ENCODE results near the gene HRC. TPM values are rescaled to one million over a fixed set of nuclear protein-coding genes. Genes with fewer than 3 reads are reported as not detected.
A peak's percentile ranks its signal among the peaks of the same experiment; 100 is the strongest.
"Not testable (repeated sequence)": the region's sequence is repeated elsewhere in the genome, so short reads cannot be mapped to it uniquely, and the experiment has no call there.

Gene HRC
- total RNA-seq, 1 donor from 2014 or later: not detected

- intact Hi-C loops (cut with micrococcal nuclease): no loop called here
- Mint-ChIP-seq H3K27ac (no peak overlapping the region), H3K4me1 (ENCODE audit: low read depth) (peaks cover 23% of the 10 kb centered on the region), H3K27me3 (ENCODE audit: insufficient read depth) (peaks cover 9% of the 10 kb centered on the region), H3K9me3 (no peaks in the 10 kb centered on the region), H3K36me3 (ENCODE audit: low read depth) (peaks cover 3% of the 10 kb centered on the region), H3K4me3 (no peak overlapping the region)
- no peak for DNase-seq (ENCODE audit: low spot score)
Measured at GRCh38 chr19:49140951-49141350, 14.2 kb downstream of the HRC start.

GRCh38 chr19:49136771-49137171 is 18.4 kb downstream of the HRC start:
- Mint-ChIP-seq H3K27me3 (ENCODE audit: insufficient read depth) (peaks cover 2% of the 10 kb centered on the region), H3K4me3 (no peak overlapping the region), H3K36me3 (ENCODE audit: low read depth) (no peaks in the 10 kb centered on the region)

DNA sequence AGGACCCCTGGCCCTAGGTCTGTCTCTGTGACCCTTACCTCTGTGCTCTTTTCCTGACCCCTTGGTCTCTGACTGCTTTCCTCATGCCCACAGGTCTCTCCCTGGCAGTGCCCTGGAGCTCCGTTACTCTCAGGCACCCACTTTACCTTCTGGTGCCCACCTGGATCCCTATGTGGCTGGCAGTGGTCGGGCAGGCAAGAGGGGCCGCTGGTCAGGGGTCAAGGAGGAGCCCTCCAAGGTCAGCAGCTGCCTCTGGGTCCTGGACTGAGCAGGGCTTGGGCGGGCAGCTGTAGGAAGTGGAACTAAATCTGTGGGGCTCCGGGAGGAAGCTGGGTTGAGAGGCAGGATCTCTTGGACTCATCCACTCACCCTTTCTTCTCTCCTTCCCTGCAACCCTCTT is 19.5 kb downstream of the HRC start:
- DNase-seq (ENCODE audit: low spot score): no peak

More at GRCh38 chr19:49136771-49137171, 18.4 kb downstream of the HRC start:
- Mint-ChIP-seq H3K4me1 (ENCODE audit: low read depth) (peaks cover 13% of the 10 kb centered on the region), H3K27ac (no peak overlapping the region), H3K9me3 (no peaks in the 10 kb centered on the region)
- no peak for DNase-seq (ENCODE audit: low spot score)
- intact Hi-C loops (cut with micrococcal nuclease): no loop called here

DNA sequence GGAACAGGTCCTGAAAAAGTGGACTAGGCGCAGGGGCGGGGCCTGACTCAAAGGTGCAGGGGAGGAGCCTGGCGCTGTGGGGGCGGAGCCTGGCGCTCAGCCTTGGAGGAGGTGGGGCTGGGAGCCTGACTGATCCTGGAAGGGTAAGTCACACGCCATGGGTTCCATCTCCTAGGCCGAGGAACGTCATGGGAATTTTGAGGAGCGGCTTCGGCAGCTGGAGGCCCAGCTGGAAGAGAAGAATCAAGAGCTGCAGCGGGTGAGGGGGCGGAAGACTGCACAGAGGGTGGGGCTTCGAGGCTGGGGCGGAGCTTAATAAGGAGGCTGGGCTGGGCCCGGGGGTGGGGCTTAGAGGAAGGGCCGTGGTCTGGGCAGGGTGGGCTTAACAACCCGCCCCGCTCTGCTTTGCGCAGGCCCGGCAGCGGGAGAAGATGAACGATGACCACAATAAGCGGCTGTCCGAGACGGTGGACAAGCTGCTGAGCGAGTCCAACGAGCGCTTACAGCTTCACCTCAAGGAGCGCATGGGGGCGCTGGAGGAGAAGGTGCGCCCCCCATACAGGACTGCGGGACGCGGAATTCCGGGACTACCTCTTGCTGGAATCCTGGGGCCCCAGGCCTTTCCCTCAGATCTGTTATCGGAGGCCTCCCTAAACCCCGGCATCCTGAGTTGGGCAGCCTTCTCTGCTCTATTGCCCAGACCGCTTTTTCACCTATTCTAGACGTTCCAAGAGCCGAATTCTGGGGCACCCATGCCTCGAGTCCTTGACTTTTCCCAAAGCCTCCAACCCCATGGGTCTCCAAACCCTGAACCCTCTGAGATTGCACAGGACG is 21.4 kb downstream of the HRC start:
- no peaks in the 10 kb centered on the region for H3K36me3 Mint-ChIP-seq (ENCODE audit: low read depth)
- peak; percentile 55 for DNase-seq (ENCODE audit: low spot score)
- H3K4me1 Mint-ChIP-seq (ENCODE audit: low read depth): peaks cover 17% of the 10 kb centered on the region
- H3K27me3 Mint-ChIP-seq (ENCODE audit: insufficient read depth): peaks cover 2% of the 10 kb centered on the region
- intact Hi-C loops (cut with micrococcal nuclease): loop anchor here (1.0 kb wide), 1 partner anchor 12 kb away; no protein-coding TSS in a partner anchor
- peak overlapping the region; percentile 75 for H3K4me3 Mint-ChIP-seq
- no peaks in the 10 kb centered on the region for H3K9me3 Mint-ChIP-seq
- no peak overlapping the region for H3K27ac Mint-ChIP-seq

More for the DNA sequence above, 19.5 kb downstream of the HRC start:
- intact Hi-C loops (cut with micrococcal nuclease): no loop called here
- peaks cover 13% of the 10 kb centered on the region for H3K4me1 Mint-ChIP-seq (ENCODE audit: low read depth)
- H3K27ac Mint-ChIP-seq: no peak overlapping the region
- no peaks in the 10 kb centered on the region for H3K9me3 Mint-ChIP-seq
- H3K4me3 Mint-ChIP-seq: no peak overlapping the region
- H3K36me3 Mint-ChIP-seq (ENCODE audit: low read depth): no peaks in the 10 kb centered on the region
- H3K27me3 Mint-ChIP-seq (ENCODE audit: insufficient read depth): peaks cover 2% of the 10 kb centered on the region

GRCh38 chr19:49132974-49133609 is 22.1 kb downstream of the HRC start:
- intact Hi-C loops (cut with micrococcal nuclease): loop anchor here (1.0 kb wide), 1 partner anchor 13 kb away; no protein-coding TSS in a partner anchor
- H3K4me1 Mint-ChIP-seq (ENCODE audit: low read depth): peaks cover 24% of the 10 kb centered on the region
- DNase-seq (ENCODE audit: low spot score): peak; percentile 36
- peaks cover 1% of the 10 kb centered on the region for H3K36me3 Mint-ChIP-seq (ENCODE audit: low read depth)
- H3K27me3 Mint-ChIP-seq (ENCODE audit: insufficient read depth): peaks cover 2% of the 10 kb centered on the region
- H3K27ac Mint-ChIP-seq: no peak overlapping the region
- peak overlapping the region; percentile 75 for H3K4me3 Mint-ChIP-seq
- H3K9me3 Mint-ChIP-seq: no peaks in the 10 kb centered on the region

DNA sequence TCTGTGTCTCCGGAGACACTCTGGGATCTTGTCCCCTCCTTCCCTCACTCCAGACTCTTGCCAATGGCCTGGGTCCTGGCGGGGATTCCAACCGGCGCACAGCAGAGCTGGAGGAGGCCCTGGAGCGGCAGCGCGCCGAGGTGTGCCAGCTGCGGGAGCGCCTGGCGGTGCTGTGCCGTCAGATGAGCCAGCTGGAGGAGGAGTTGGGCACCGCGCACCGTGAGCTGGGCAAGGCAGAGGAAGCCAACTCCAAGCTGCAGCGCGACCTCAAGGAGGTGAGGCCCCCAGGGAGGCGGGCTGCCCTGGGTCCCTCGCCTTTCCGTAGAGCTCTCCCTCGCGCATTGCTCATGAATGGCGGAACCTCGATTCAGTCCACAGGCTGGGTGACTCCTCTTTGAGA is 24.9 kb downstream of the HRC start:
- intact Hi-C loops (cut with micrococcal nuclease): no loop called here
- Mint-ChIP-seq H3K9me3 (no peaks in the 10 kb centered on the region), H3K27ac (no peak overlapping the region), H3K4me1 (ENCODE audit: low read depth) (peaks cover 26% of the 10 kb centered on the region), H3K4me3 (no peak overlapping the region), H3K36me3 (ENCODE audit: low read depth) (peaks cover 2% of the 10 kb centered on the region), H3K27me3 (ENCODE audit: insufficient read depth) (peaks cover 5% of the 10 kb centered on the region)
- DNase-seq (ENCODE audit: low spot score): no peak

GRCh38 chr19:49129238-49129583 is 26.0 kb downstream of the HRC start:
- Mint-ChIP-seq H3K36me3 (ENCODE audit: low read depth) (peaks cover 2% of the 10 kb centered on the region), H3K4me3 (no peak overlapping the region), H3K9me3 (no peaks in the 10 kb centered on the region), H3K27me3 (ENCODE audit: insufficient read depth) (peaks cover 5% of the 10 kb centered on the region), H3K27ac (no peak overlapping the region), H3K4me1 (ENCODE audit: low read depth) (peaks cover 24% of the 10 kb centered on the region)
- intact Hi-C loops (cut with micrococcal nuclease): loop anchor here (5.0 kb wide), 1 partner anchor 227 kb away; the partner anchor contains the start of gene NUCB1
- no peak for DNase-seq (ENCODE audit: low spot score)

DNA sequence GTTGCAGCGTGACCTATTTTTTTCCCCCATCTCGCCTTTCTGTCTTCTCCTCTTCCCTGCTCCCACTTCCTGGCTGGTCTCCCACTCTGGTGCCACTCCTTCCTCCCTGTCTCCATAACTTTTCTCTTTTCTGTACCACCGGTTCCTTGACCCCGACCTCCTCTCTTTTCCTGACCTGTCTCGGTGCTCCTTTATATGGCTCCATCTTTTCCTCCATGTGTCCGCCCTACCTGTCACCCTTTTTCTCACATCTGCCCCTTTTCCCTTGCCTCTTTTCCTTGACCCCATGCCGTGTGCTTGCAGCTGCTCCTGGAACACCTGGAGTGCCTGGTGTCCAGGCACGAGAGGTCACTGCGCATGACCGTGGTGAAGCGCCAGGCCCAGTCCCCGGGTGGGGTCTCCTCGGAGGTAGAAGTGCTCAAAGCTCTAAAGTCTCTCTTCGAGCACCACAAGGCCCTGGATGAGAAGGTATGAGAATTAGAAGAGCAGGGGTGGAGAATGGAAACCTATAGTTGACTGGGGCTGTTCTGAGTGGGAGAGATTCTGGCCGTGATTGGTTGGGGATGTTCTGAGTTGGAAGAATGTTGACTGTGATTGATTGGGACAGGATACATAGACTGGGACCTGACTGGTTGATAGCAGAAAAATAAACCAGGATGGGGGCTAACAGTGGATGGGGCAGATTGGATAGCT is 26.5 kb downstream of the HRC start:
- no peak for DNase-seq (ENCODE audit: low spot score)
- peaks cover 2% of the 10 kb centered on the region for H3K36me3 Mint-ChIP-seq (ENCODE audit: low read depth)
- H3K9me3 Mint-ChIP-seq: no peaks in the 10 kb centered on the region
- H3K4me1 Mint-ChIP-seq (ENCODE audit: low read depth): peaks cover 21% of the 10 kb centered on the region
- intact Hi-C loops (cut with micrococcal nuclease): loop anchor here (1.0 to 5.0 kb wide), 7 partner anchors 9 to 256 kb away; partner anchors contain the start of genes C19orf73, GYS1, LIN7B and NUCB1
- H3K27me3 Mint-ChIP-seq (ENCODE audit: insufficient read depth): peaks cover 6% of the 10 kb centered on the region
- peak overlapping the region; percentile 40 for H3K27ac Mint-ChIP-seq
- peak overlapping the region; percentile 88 for H3K4me3 Mint-ChIP-seq

- Mint-ChIP-seq H3K27ac (peak overlapping the region; percentile 81), H3K27me3 (ENCODE audit: insufficient read depth) (peaks cover 6% of the 10 kb centered on the region), H3K4me3 (peak overlapping the region; percentile 88), H3K36me3 (ENCODE audit: low read depth) (peaks cover 2% of the 10 kb centered on the region), H3K9me3 (no peaks in the 10 kb centered on the region), H3K4me1 (ENCODE audit: low read depth) (peaks cover 17% of the 10 kb centered on the region)
- intact Hi-C loops (cut with micrococcal nuclease): loop anchor here (1.0 to 5.0 kb wide), 7 partner anchors 9 to 256 kb away; partner anchors contain the start of genes C19orf73, GYS1, LIN7B and NUCB1
- peak; percentile 91 for DNase-seq (ENCODE audit: low spot score)
Measured at GRCh38 chr19:49127674-49128544, 27.3 kb downstream of the HRC start.

DNA sequence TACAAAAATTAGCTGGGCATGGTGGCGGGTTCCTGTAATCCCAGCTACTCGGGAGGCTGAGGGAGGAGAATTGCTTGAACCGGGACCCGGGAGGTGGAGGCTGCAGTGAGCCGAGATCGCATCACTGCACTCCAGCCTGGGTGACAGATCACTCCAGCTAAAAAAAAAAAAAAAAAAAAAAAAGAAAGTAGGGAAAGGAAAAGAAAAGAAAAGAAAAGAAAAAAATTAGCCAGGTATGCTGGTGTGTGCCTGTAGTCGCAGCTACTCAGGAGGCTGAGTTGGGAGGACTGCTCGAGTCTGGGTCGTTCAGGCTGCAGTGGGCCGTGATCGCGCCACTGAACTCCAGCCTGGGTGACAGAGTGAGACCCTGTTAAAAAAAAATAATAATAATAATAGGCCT is 28.0 kb downstream of the HRC start:
- H3K27me3 Mint-ChIP-seq (ENCODE audit: insufficient read depth): peaks cover 11% of the 10 kb centered on the region
- intact Hi-C loops (cut with micrococcal nuclease): loop anchor here (5.0 kb wide), 1 partner anchor 225 kb away; the partner anchor contains the start of gene NUCB1
- not testable (repeated sequence) for H3K9me3 Mint-ChIP-seq; H3K4me3 Mint-ChIP-seq; DNase-seq (ENCODE audit: low spot score); H3K36me3 Mint-ChIP-seq (ENCODE audit: low read depth); H3K27ac Mint-ChIP-seq
- peaks cover 17% of the 10 kb centered on the region for H3K4me1 Mint-ChIP-seq (ENCODE audit: low read depth)

- Mint-ChIP-seq H3K9me3 (no peaks in the 10 kb centered on the region), H3K4me1 (ENCODE audit: low read depth) (peaks cover 17% of the 10 kb centered on the region), H3K4me3 (no peak overlapping the region), H3K27ac (no peak overlapping the region), H3K36me3 (ENCODE audit: low read depth) (peaks cover 2% of the 10 kb centered on the region), H3K27me3 (ENCODE audit: insufficient read depth) (peaks cover 11% of the 10 kb centered on the region)
- intact Hi-C loops (cut with micrococcal nuclease): loop anchor here (5.0 kb wide), 1 partner anchor 224 kb away; the partner anchor contains the start of gene NUCB1
- no peak for DNase-seq (ENCODE audit: low spot score)
Measured at GRCh38 chr19:49126575-49126974, 28.6 kb downstream of the HRC start.

All from activated T-helper 1 cell treated with anti-CD3 and anti-CD28 coated beads, Interleukin-12 subunit alpha, Interleukin-12 subunit beta, Interleukin-2, Interleukin-4 antibody, amounts not matched to agents 30 ng/mL and 10 ng/mL and 1 ng/mL, durations not matched to agents 14 hours and 24 hours and 36 hours (primary cell).